Measurements from ENCODE around the gene LCN1.

The LCN1 gene

DNA sequence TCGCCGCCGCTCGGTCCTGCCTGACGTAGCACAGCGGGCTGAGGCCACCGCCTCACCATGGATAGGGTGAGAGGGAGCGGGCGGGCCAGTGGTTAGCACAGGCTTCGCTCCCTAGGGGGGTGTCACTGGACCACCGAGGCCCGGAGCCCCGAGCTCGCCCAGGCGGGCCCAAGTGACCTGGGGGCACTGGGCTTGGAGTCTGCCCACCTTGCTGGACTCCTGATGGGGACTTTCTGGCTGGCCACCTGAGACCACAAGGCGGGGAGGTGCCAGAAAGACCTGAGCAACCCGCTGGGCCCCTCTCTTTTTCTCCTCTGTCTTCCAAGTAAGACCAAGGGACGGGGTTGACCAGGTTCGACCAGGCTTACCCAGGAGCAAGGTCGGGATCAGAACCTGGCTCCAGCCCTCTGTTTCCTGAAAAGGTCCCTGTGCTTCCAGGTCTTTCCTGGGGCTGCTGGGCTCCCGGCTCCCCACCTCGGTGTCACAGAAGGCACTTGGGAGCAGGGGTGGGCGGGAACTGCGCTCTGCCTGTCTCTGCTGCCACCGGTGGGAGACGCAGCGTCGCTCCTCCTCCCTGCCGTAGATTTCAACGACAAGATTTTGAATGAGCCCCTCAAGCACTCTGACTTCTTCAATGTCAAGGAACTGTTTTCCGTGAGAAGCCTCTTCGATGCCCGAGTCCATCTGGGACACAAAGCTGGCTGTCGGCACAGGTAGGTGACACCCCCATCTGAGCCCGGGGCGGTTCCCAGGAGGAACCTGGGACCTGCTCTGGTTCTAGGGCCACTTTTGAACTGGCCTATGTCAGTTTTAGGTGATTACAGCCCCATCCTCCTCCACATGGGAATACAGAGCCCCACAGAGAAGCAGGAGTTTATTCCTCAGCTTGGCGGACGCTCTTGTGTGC, 19.7 kb upstream of the LCN1 start:
- Histone ChIP-seq H3K36me3 (ENCODE audit: control insufficient read depth in 2 of 2, insufficient read depth in 2 of 2, low read length in 2 of 2) (peaks cover 8 to 25% of the 10 kb centered on the region in 2 donors), H3K4me3 (ENCODE audit: low read length in 2 of 2) (peak overlapping the region; percentile 86 to 88), H3K27ac (ENCODE audit: low read length) (no peak overlapping the region), H3K4me1 (ENCODE audit: control insufficient read depth, insufficient read depth, low read length) (peaks cover 27% of the 10 kb centered on the region), H3K9ac (ENCODE audit: low read length in 2 of 2) (peak overlapping the region; percentile 73 to 84), H3K27me3 (ENCODE audit: control insufficient read depth in 1 of 2, insufficient read depth in 2 of 2, low read length in 2 of 2) (no peaks in the 10 kb centered on the region), H3K9me3 (ENCODE audit: control insufficient read depth in 2 of 2, low read length in 2 of 2) (no peaks in the 10 kb centered on the region)

GRCh38 chr9:135502168-135502872, 18.9 kb upstream of the LCN1 start:
- H3K4me3 ChIP-seq (ENCODE audit: low read length in 2 of 2) = peak overlapping the region in 1 of 2 donors; percentile 88
- H3K9me3 ChIP-seq (ENCODE audit: control insufficient read depth in 2 of 2, low read length in 2 of 2) = no peaks in the 10 kb centered on the region
- H3K9ac ChIP-seq (ENCODE audit: low read length in 2 of 2) = no peak overlapping the region
- peaks cover 27% of the 10 kb centered on the region for H3K4me1 ChIP-seq (ENCODE audit: control insufficient read depth, insufficient read depth, low read length)
- peaks cover 8 to 25% of the 10 kb centered on the region in 2 donors for H3K36me3 ChIP-seq (ENCODE audit: control insufficient read depth in 2 of 2, insufficient read depth in 2 of 2, low read length in 2 of 2)
- H3K27me3 ChIP-seq (ENCODE audit: control insufficient read depth in 1 of 2, insufficient read depth in 2 of 2, low read length in 2 of 2) = no peaks in the 10 kb centered on the region
- H3K27ac ChIP-seq (ENCODE audit: low read length) = no peak overlapping the region

DNA sequence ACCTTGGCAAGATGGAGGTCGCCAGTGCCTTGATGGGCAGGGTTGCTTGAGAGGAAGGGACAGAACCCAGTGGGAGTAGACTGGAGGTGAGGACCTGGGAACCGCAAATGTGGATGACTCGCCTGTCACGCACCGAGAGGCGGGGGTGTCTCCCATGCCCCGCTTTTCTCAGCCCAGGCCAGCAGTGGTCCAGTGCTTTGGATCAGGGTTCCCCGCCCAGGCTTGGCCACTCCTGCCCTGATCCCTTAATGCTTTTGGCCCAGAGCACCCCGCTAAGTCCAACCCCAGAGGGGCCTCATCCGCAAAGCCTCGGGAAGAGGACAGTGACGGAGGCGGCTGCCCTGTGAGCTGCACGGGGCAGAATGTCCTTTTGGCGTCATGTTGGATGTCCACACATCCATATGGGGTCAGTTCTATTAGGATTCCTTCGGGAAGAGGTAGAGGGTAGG, 18.3 kb upstream of the LCN1 start:
- Histone ChIP-seq H3K27me3 (ENCODE audit: control insufficient read depth in 1 of 2, insufficient read depth in 2 of 2, low read length in 2 of 2) (no peaks in the 10 kb centered on the region), H3K9me3 (ENCODE audit: control insufficient read depth in 2 of 2, low read length in 2 of 2) (no peaks in the 10 kb centered on the region), H3K36me3 (ENCODE audit: control insufficient read depth in 2 of 2, insufficient read depth in 2 of 2, low read length in 2 of 2) (peaks cover 8 to 25% of the 10 kb centered on the region in 2 donors), H3K9ac (ENCODE audit: low read length in 2 of 2) (no peak overlapping the region), H3K4me3 (ENCODE audit: low read length in 2 of 2) (no peak overlapping the region), H3K27ac (ENCODE audit: low read length) (no peak overlapping the region), H3K4me1 (ENCODE audit: control insufficient read depth, insufficient read depth, low read length) (peaks cover 27% of the 10 kb centered on the region)

DNA sequence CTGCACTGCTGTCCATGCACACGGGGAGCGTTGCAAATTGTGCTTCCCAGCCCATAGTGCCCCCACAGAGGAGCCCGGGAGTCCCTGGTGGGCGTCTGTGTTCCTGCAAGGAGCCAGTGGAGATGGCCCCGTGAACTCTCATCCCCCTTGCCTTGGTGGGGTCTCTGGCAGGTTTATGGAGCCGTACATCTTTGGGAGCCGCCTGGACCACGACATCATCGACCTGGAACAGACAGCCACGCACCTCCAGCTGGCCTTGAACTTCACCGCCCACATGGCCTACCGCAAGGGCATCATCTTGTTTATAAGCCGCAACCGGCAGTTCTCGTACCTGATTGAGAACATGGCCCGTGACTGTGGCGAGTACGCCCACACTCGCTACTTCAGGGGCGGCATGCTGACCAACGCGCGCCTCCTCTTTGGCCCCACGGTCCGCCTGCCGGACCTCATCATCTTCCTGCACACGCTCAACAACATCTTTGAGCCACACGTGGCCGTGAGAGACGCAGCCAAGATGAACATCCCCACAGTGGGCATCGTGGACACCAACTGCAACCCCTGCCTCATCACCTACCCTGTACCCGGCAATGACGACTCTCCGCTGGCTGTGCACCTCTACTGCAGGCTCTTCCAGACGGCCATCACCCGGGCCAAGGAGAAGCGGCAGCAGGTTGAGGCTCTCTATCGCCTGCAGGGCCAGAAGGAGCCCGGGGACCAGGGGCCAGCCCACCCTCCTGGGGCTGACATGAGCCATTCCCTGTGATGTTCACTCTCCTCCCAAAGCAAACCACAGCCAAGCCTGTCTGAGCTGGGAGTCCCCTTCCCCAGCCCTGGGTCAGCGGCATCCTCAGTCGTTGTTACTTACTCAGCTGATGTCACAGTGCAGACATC, 17.6 kb upstream of the LCN1 start:
- Histone ChIP-seq H3K36me3 (ENCODE audit: control insufficient read depth in 2 of 2, insufficient read depth in 2 of 2, low read length in 2 of 2) (peaks cover 8 to 25% of the 10 kb centered on the region in 2 donors), H3K9ac (ENCODE audit: low read length in 2 of 2) (no peak overlapping the region), H3K27me3 (ENCODE audit: control insufficient read depth in 1 of 2, insufficient read depth in 2 of 2, low read length in 2 of 2) (peaks cover 0 to 2% of the 10 kb centered on the region in 2 donors), H3K4me1 (ENCODE audit: control insufficient read depth, insufficient read depth, low read length) (peaks cover 27% of the 10 kb centered on the region), H3K4me3 (ENCODE audit: low read length in 2 of 2) (no peak overlapping the region), H3K9me3 (ENCODE audit: control insufficient read depth in 2 of 2, low read length in 2 of 2) (no peaks in the 10 kb centered on the region), H3K27ac (ENCODE audit: low read length) (no peak overlapping the region)

DNA sequence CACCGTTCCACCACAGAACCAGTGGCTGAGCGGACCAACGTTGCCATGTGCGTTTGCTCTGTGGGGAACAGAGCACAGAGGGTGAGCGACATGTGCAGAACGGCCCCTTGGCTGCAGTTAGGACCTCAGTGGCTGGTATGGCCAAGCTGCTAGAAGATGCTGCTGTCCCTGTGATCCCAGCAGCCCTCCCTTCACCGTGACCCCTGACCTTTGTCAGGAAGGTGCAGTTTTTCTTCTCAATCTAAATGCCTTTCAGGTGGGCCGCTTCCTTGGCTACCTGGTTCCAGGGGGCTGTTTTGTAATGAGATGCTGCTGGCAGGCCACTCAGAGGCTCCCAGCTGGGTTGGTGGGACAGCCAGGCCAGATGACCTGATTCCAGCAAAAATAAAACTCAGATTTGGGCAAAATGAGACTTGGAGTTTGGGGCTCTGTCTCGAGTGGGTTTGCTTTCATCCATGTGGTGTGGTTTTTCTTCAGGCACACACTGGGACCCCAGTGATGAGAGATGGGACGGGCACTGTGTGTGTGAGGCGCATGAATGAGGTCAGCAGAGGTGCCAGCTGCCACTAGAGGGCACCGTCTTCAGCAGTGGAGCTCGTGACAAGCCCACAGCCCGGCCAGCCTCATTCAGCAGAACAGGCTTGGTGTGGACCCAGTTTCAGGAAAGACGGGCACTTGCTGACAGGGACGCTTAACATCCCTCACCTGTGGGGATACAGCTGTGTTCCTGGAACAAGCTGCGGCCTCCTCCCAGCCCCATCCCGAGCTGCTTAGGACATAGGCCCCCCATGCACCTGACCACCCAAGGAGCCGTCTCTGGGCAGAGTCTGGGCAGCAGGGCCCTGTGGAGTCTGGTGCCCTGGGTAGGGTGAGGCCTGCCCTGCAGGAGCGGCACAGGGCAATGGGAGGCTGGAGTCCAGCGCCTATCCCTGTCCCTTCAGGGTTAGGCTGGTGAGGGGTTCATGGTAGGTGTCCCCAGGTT, 16.7 kb upstream of the LCN1 start:
- peaks cover 8 to 25% of the 10 kb centered on the region in 2 donors for H3K36me3 ChIP-seq (ENCODE audit: control insufficient read depth in 2 of 2, insufficient read depth in 2 of 2, low read length in 2 of 2)
- H3K4me3 ChIP-seq (ENCODE audit: low read length in 2 of 2) = no peak overlapping the region
- no peak overlapping the region for H3K9ac ChIP-seq (ENCODE audit: low read length in 2 of 2)
- H3K4me1 ChIP-seq (ENCODE audit: control insufficient read depth, insufficient read depth, low read length) = peaks cover 22% of the 10 kb centered on the region
- H3K27me3 ChIP-seq (ENCODE audit: control insufficient read depth in 1 of 2, insufficient read depth in 2 of 2, low read length in 2 of 2) = peaks cover 0 to 2% of the 10 kb centered on the region in 2 donors
- H3K27ac ChIP-seq (ENCODE audit: low read length) = no peak overlapping the region
- no peaks in the 10 kb centered on the region for H3K9me3 ChIP-seq (ENCODE audit: control insufficient read depth in 2 of 2, low read length in 2 of 2)

GRCh38 chr9:135505406-135506187, 15.6 kb upstream of the LCN1 start:
- Histone ChIP-seq H3K27me3 (ENCODE audit: control insufficient read depth in 1 of 2, insufficient read depth in 2 of 2, low read length in 2 of 2) (peaks cover 0 to 2% of the 10 kb centered on the region in 2 donors), H3K9me3 (ENCODE audit: control insufficient read depth in 2 of 2, low read length in 2 of 2) (no peaks in the 10 kb centered on the region), H3K36me3 (ENCODE audit: control insufficient read depth in 2 of 2, insufficient read depth in 2 of 2, low read length in 2 of 2) (peaks cover 8 to 25% of the 10 kb centered on the region in 2 donors), H3K4me3 (ENCODE audit: low read length in 2 of 2) (no peak overlapping the region), H3K9ac (ENCODE audit: low read length in 2 of 2) (no peak overlapping the region), H3K27ac (ENCODE audit: low read length) (no peak overlapping the region), H3K4me1 (ENCODE audit: control insufficient read depth, insufficient read depth, low read length) (peaks cover 15% of the 10 kb centered on the region)

DNA sequence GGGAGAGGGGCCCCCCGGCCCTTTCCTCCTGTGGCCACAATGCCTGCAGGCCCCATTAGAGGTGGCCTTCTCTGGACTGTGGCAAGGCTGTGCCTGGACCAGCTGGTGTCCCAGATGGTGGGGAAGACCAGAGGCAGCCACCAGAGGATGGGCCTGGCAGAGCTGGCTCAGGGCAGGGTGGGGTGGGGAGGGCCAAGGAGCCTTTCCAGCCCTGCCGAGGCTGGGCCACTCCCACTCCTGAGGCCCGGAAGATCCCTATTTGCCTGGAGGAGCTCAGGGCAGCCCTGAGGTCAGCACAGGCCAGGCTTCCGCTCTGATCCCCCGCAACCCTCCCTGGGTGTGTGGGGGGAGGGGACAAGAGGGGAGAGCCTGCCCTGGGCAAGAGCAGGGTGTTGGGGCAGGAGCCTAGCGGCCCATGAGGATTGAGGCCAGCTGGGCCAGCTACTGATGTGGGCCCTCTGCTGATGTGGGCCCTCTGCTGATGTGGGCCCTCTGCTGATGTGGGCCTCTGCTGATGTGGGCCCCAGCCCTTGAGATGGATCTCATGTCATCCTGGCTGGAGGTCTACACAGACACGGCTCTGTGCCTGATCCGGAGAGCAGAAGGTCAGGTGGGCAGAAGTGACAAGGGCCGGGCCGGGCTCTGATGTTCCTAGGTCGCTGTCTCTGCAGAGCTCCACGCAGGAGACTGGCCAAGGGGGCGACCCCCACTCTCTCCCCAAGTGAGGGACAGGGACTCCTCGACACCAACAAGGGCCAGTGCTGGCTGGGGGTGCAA, 14.7 kb upstream of the LCN1 start:
- H3K36me3 ChIP-seq (ENCODE audit: control insufficient read depth in 2 of 2, insufficient read depth in 2 of 2, low read length in 2 of 2) = peaks cover 8 to 25% of the 10 kb centered on the region in 2 donors

GRCh38 chr9:135507104-135508035, 13.9 kb upstream of the LCN1 start:
- Histone ChIP-seq H3K36me3 (ENCODE audit: control insufficient read depth in 2 of 2, insufficient read depth in 2 of 2, low read length in 2 of 2) (peaks cover 8 to 22% of the 10 kb centered on the region in 2 donors), H3K9ac (ENCODE audit: low read length in 2 of 2) (no peak overlapping the region), H3K9me3 (ENCODE audit: control insufficient read depth in 2 of 2, low read length in 2 of 2) (no peaks in the 10 kb centered on the region), H3K4me3 (ENCODE audit: low read length in 2 of 2) (no peak overlapping the region), H3K27ac (ENCODE audit: low read length) (no peak overlapping the region), H3K27me3 (ENCODE audit: control insufficient read depth in 1 of 2, insufficient read depth in 2 of 2, low read length in 2 of 2) (peaks cover 0 to 2% of the 10 kb centered on the region in 2 donors), H3K4me1 (ENCODE audit: control insufficient read depth, insufficient read depth, low read length) (peaks cover under 1% of the 10 kb centered on the region)

More for the DNA sequence above, 14.7 kb upstream of the LCN1 start:
- Histone ChIP-seq H3K27me3 (ENCODE audit: control insufficient read depth in 1 of 2, insufficient read depth in 2 of 2, low read length in 2 of 2) (peaks cover 0 to 2% of the 10 kb centered on the region in 2 donors), H3K9ac (ENCODE audit: low read length in 2 of 2) (no peak overlapping the region), H3K27ac (ENCODE audit: low read length) (no peak overlapping the region), H3K4me1 (ENCODE audit: control insufficient read depth, insufficient read depth, low read length) (peaks cover 9% of the 10 kb centered on the region), H3K4me3 (ENCODE audit: low read length in 2 of 2) (no peak overlapping the region), H3K9me3 (ENCODE audit: control insufficient read depth in 2 of 2, low read length in 2 of 2) (no peaks in the 10 kb centered on the region)

Data from stomach smooth muscle (tissue), 2 donors.